ENCODE measurements around the gene TSBP1.
"Not testable (repeated sequence)": the region's sequence is repeated elsewhere in the genome, so short reads cannot be mapped to it uniquely, and the experiment has no call there.

The TSBP1 gene

GRCh38 chr6:32273801-32274577, 97.7 kb downstream of the TSBP1 start:
- DNase-seq = not testable (repeated sequence)

- DNase-seq = no peak
Measured at GRCh38 chr6:32271429-32271828, 100.3 kb downstream of the TSBP1 start.

- not testable (repeated sequence) for DNase-seq
Measured at GRCh38 chr6:32268459-32268858, 103.2 kb downstream of the TSBP1 start.

- DNase-seq = no peak
Measured at GRCh38 chr6:32267035-32267434, 104.7 kb downstream of the TSBP1 start.

- not testable (repeated sequence) for DNase-seq
Measured at GRCh38 chr6:32257262-32257661, 114.4 kb downstream of the TSBP1 start.

GRCh38 chr6:32255199-32256153, 116.2 kb downstream of the TSBP1 start:
- DNase-seq = peak; percentile 88

- no peak for DNase-seq
Measured at GRCh38 chr6:32254761-32255198, 116.9 kb downstream of the TSBP1 start.

- DNase-seq = no peak
Measured at GRCh38 chr6:32252331-32253009, 119.2 kb downstream of the TSBP1 start.

GRCh38 chr6:32249262-32249661, 122.4 kb downstream of the TSBP1 start:
- no peak for DNase-seq

GRCh38 chr6:32247401-32247800, 124.3 kb downstream of the TSBP1 start:
- no peak for DNase-seq

- DNase-seq = peak; percentile 88
Measured at GRCh38 chr6:32244946-32245398, 126.7 kb downstream of the TSBP1 start.

- no peak for DNase-seq
Measured at GRCh38 chr6:32244270-32244669, 127.4 kb downstream of the TSBP1 start.

Measured in right forelimb (tissue), 1 donor.